Measurements from ENCODE around the gene CEP89.
A peak's percentile ranks its signal among the peaks of the same experiment; 100 is the strongest.
"Not testable (repeated sequence)": the region's sequence is repeated elsewhere in the genome, so short reads cannot be mapped to it uniquely, and the experiment has no call there.

CEP89 gene

DNA sequence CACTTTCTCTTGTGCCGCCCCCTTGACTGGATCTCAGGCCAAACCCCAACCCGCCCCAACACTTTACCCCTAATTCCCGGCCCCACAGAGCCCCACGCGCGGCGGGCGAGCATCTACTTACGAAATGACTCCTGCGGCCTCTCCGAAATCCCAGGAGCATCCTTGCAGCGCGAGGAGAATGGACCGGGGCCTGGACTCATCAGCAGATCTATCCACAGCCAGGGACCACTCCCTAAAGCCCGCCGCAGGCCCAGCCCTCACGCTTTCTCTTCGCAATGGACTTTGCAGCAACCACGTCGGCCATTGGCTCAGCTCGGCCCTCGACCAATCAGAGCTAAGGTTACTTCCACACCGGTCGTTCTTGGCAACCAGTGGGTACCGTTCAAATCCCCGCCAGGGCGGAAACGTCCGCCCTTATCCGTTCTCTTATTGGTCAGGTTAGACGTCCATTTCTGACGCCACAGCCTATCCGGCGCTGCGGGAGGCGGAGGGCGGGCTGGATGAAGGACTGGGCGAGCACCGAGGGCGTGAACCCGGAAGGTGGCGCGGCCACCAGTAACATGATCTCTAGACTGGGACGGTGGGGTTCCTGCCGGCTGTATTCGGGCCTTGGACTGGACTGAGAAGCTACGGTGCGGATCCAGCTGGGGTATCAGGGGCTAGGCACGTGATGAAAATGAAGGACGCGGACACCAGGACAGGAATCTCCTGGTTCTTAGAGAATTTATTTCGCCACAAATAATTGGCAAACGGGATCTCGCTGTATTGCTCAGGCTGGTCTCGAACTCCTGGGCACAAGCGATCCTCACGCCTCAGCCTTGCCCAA lies at the start of gene CEP89, which contains the start of gene FAAP24:
CEP89 (minus strand) TSS at position 244 of the 826 bp plus-strand sequence; CDS start at position 160, 84 bp downstream.
FAAP24 (plus strand) TSS at position 528 of the 826 bp plus-strand sequence. CDS start 955 bp downstream, outside the sequence.
- DNase-seq = peak; percentile 96

DNA sequence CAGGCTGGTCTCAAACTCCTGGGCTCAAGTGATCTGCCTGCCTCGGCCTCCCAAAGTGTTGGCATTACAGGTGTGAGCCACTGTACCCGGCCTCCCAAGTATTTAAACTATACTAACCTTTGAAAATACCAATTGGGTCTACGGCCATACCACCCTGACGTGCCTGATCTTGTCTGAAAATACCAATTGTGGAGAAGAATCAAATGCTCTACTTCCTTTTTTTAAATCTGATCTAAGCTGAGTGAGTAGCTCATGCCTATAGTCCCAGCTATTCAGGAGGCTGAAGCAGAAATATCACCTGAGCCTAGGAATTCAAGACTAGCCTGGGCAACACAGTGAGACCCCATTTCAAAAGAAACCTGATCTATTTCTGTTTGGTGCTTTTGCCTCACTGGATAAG lies 39.1 kb upstream of the CEP89 start:
- DNase-seq = not testable (repeated sequence)

DNA sequence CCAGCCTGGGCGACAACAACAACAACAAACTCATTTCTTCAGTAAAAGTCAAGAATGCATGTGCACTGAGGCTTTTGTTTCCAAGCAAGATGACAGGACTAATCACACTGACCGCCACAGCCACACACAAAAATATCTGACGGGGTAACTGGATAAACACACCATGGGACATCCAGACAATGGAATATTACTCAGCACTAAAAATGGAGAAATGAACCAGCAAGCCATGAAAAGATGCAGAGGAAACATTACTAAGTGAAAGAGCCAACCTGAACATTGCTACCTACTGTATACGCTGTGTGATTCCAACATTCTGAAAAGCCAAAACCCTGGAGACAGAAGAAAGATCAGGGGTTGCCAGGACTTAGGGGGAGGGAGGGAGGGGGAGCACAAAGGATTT lies 37.0 kb upstream of the CEP89 start:
- no peak for DNase-seq

DNA sequence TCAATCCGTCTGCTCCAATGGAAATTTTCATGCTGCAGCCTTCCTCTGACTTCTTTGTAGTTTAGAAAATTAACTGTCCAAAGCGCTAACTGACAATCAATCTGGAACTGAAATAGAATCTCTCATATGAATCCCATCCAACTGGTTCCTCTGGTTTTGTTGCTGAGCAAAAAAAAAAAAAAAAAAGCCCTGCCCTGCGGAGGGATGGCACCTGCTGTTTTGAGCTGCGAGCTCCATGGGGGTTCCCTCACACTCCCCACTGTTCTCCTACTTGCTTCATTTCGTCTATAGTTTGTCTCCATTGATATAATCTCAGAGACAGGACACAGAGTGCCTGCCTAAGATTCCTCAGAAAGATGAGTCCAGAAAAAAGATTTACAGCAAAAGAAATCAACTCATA lies 33.7 kb upstream of the CEP89 start:
- DNase-seq = no peak

DNA sequence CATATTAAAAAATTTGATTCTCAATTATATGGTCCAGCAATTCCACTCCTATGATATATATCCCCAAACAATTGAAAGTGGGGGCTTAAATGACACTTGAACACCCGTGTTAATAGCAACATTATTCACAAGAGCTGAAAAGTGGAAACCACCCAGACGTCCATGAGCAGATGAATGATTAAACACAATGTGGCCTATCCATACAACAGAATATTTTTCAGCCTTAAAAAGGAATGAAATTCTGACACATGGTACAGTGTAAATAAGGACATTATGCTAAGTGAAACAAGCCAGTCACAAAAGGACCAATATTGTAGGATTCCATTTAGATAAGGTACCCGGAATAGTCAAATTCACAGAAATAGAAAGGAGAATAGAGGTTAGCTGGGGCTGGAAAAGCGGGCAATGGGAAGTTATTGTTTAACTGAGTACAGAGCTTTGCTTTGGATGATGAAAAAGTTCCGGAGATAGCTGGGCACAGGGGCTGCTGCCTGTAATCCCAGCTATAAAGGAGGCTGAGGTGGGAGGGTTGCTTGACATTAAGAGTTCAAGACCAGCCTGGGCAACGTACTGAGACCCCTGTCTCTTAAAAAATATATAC lies 31.8 kb upstream of the CEP89 start:
- DNase-seq = not testable (repeated sequence)

DNA sequence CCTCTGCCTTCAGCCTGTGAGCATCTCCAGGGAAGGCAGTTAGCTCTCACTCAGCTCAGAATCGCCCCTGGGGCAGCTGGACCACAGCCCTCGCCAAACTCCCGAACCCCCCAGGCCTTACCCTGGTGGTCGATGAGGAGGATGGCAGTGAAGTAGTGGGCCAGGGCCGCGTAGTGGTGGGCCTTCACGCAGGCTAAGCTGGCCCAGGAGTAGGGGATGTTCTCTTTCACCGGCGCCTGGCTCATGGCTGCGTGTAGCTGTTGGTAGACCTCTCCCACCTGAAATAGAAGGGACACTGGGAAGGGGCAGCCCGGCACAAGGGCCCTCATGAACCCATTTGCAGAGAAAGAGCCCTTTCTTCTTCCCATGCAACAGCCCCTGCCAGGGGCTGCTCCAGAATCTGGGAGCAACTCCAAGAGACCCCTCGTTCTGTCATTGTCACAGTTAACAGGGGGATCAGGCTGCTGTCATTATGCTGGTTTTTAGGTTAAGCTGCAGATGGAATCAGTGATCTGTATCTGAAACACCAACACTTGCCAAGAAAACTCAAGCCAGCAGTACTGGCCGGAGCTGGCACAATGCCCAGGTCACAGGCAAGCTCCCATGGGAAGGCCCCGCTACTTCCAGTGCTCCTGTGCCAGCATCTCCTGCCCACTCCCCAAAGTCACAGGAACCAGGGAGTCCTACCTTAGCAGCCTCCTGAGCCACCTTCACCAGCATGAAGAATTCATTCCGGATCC lies 30.5 kb upstream of the CEP89 start:
- not testable (repeated sequence) for DNase-seq

DNA sequence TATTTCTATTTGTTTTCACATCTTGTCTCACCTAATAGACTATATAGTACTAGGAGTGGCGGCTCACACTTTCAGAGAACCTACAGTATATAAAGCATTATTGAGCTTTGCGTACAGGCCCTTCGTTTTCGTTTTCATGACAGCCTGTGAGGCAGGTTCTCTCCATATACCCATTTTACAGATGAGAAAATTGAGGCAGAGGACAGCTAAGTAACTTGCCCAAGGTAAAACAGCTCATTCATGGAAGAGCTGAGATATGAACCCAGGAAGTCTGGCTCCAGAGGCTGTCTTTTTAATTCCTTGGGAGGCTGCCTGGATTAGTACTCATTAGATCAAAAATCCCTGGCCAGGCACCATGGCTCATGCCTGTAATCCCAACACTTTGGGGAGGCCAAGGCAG lies 29.2 kb upstream of the CEP89 start:
- DNase-seq = no peak

DNA sequence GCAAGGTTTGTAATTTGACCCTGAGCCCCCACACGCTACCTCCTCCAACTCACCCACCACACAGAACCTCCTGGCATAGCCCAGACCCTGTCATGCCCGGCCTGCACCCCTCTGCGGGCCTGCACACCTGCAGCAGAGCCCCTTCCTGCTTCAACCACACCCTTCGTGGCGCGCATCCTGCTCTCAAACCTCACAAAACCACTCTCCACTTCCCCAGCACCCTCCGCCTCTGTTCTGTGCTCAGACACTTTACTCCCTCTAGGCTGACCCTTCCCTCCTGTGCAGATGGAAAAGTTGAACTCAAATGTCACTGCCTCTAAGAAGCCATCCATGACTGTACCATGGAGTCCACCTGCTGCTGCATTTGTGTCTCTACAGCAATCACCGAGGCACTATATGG lies 28.8 kb upstream of the CEP89 start:
- DNase-seq = no peak

DNA sequence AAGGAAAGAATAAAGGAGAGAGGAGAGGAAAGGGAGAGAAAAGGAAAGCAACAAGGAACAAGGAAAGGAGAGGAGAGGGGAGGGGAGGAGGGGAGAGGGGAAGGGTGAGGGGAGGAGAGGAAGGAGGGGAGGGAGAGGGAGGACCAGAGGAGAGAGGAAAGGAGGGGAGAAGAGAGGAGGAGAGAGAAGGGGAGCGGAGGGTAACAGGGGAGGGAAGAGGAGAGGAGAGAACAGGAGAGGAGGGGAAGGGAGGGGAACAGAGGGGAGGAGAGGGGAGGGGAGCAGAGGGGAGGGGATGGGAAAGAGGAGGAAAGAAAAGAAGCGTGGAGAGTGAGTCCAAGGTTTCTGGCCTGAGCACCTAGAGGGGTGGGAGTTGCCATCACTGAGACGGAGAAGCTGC lies 27.0 kb upstream of the CEP89 start:
- DNase-seq = no peak

DNA sequence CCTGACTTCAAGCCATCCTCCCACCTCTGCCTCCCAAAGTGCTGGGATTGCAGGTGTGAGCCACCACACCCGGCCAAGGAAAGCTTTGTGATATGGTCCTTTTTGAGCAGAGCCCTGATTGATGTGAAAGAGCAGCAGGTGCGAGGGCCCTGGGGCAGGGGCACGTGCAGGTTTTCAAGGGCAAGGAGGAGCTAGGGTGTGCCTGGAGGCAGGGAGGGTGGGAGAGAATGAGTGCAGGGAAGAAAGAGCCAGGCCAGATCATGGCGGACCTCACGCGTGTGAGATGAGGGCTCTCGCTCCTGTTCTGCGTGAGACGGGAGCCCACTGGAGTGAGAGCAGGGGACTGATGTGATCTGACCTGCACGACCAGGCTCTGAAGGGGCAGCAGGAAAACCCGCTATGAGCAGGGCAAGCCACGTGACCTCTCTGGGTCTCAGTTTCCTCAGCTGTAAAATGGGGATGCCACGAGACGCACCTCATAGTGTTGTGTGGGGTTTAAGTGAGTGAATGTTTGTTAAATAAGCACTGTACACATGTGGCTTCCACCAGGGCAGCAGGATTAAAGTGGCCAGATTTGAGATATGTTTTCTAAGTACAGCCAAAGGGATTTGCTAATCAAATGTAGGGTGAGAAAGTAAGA lies 26.1 kb upstream of the CEP89 start:
- no peak for DNase-seq

DNA sequence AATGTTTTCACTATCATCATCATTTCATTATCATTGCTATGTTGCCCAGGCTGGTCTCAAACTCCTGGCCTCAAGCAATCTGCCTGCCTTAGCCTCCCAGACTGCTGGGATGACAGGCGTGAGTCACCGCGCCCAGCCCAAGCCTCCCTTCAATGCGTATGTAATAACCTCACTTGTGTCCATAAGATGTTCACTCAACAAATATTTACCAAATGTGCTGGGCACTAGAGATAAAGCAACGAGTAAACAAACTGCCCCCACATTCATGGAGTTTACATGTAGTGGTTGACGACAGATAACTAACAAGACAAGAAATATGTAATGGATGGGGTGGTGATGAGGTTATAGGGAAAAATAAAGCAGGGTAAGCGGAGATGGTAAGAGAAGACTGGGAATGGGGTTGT lies 25.3 kb upstream of the CEP89 start:
- DNase-seq = not testable (repeated sequence)

DNA sequence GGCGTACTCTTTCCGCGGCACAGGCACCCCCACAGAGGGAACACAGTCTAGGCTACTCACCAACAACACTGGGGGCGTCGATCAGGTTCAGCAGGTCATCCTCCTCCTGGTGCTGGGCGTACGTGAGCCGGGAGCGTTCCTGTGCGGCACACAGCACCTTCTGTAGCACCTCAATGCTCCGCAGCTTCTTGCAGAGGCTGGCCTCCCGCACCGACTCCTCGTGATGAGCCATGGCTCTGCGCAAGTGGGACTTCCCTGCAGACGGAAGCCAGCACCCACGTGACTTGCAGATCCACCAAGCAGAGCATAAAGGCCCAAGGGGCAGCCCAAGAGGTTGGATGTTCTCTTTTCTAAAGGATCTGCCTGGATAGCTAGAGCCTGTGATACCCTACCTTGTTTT lies 24.2 kb upstream of the CEP89 start:
- DNase-seq = not testable (repeated sequence)

DNA sequence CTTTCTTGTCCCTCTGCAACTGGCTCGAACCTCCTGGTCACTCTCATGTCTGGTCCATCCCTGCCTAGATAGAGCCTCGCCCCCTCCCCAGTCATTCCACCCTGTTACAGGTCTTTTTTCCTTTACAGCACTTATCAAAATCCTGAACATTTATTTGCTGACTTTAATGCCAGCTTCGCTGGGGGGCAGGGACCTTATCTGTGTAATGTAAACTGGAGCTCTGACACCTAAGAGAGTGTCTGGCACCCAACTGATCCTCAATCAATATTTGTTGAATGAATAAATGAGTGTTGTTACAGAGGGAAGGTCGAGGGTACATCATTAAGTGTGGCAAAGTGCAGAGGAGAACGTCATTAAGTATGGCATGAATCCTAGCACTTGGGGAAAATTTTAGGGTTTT lies 17.0 kb upstream of the CEP89 start:
- DNase-seq = no peak

DNA sequence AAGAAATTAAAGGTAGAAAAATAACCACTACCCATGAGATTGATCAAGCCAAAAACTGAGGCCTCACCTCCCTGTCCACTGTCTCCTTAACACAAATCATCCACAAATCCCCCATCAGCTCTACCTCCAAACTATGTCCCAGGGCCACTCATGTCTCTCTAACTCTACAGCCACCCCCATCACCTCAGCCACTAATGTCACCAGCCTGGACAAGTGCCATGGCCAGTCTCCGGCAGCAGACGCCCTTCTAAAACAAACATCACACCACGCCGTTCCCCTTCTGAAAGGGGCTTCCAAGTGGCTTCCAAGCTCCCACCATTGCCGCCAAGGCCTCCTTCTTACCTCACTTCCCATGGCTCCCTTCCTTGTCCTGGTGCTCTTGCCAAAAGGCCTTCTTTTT lies 16.5 kb upstream of the CEP89 start:
- DNase-seq = not testable (repeated sequence)

DNA sequence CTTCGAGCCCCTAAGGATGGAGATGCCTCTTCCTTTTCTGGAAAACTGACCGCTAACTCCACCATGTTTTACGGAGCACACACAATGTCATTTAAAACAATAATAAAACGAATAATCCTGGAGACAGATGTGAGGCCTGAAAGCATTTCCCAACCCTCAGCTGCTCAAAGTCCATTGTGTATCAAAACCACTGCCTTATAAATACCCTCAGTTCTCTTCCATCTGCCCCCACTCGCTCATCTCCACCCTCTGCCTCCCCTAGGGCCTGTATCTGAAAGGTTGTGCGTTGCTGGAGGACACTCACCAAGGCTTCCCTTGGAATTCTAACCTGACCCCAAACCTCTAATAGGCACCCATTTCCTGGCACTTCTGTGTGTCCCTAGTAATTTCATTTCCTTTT lies 10.7 kb upstream of the CEP89 start:
- not testable (repeated sequence) for DNase-seq

DNA sequence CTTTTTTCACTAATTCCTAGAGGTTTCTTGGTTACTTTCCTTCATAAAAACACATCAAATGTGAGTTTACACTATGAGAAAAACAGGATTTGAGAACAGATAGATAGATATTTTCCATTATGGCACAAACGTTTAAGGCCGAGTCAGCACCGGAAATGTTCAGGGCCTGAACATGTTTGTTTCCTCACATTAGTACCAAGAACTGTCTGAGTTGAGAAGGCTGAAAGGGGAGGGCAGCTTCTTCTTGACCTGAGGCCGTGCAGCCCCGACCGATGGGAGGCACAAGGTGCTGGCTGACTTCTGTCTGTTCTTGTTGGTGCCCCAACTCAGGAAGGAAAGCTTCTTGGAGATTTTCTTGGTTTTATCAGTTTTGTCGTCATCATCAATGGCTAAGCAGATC lies 8.0 kb upstream of the CEP89 start:
- DNase-seq = not testable (repeated sequence)

DNA sequence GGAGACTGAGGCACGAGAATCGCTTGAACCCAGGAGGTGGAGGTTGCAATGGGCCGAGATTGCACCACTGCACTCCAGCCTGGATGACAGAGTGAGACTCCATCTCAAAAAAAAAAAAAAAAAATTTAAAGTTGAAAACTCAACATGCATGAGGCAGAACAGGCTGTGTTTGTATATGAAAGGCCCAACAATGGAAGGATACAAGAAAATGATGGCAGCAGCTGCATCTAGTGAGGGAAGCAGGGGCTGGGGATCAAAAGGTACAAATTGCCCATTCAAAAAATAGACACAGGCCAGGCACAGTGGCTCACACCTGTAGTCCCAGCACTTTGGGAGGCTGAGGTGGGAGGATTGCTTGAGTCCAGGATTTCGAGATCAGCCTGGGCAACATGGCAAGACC lies 6.1 kb upstream of the CEP89 start:
- DNase-seq = not testable (repeated sequence)

DNA sequence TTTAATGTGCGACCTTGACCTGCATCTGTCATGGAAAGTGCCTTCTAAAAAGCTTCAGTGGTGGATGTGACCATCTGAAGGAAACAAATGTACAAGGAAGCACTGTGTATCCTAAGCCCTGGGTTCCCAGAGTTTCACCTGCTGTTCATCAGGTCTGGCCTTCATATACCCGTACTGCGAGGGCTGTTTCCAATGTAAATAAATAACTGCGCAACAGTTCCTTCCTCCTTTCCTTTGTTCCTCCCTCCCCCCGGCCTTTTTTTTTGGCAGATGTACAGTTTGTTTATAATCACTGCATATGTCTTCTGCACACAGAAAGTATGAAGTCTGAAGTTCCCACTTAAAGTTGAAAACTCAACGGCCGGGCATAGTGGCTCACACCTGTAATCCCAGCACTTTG lies 5.5 kb upstream of the CEP89 start:
- DNase-seq = no peak

DNA sequence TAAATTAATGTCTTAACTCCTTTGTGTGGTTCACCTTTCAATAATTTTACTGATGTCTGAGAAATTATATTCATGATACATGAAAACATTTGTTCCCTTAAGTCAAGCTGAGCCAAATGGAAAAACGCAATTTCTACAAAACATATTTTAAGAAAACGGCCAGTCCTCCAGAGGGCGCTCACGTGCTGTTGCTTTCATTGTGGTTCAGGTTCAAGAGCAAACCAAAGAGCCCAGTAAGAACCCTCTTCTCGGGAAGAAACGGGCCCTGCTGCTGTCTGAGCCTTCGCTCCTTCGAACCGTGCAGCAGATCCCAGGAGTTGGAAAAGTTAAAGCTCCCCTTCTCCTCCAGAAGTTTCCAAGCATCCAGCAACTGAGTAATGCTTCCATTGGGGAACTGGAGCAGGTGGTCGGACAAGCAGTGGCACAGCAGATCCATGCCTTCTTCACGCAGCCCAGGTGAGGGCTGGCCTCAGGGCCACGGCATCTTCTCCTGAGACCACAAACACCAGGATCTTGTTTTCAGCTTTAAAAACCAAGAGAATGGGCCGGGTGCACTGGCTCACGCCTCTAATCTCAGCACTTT lies 4.6 kb upstream of the CEP89 start:
- peak; percentile 67 for DNase-seq

DNA sequence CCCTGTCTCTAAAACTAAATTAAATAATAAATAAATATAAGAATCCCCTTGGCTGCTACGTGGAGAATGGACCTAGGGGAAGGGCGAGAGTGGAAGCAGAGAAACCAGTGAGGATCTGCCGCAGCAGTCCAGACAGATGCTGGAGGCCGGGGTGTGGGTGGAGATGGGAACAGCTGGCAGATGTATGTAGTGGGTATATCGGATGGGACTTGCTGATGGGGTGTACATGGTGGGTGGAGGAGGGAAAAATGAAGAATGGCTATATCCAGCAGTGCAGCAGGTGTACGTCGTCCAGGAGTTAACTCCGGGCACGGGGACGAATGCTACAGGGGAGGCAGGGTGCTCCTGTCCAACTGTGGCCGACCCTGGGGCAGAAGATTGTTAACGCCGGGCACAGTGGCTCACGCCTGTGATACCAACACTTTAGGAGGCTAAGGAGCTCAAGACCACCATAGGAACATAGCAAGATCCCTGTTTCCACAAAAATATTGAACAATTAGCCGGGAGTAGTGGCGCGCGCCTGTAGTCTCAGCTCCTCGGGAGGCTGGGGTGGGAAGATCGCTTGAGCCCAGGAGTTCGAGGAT lies 654 bp downstream of the CEP89 start:
- DNase-seq = peak; percentile 33

DNA sequence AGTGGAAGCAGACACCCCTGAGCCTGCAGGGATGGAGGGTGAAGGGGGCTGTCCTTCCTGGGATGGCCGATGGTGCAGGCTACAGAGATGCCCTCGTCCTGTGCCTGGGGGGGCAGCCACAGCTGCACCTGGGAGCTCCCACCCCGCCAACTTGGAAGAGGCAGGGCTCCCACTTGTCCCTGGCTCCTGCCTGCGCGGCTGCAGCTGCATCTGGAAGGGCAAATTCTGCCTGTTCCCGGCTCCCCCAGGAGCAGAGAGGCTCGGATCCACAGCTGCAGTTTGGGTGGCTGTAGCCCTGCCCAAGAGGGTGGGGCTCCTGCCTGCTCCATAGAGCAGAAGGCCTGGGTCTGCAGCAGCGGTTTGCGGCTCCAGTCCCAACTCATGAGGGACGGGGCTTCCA lies 2.2 kb downstream of the CEP89 start:
- DNase-seq = no peak

DNA sequence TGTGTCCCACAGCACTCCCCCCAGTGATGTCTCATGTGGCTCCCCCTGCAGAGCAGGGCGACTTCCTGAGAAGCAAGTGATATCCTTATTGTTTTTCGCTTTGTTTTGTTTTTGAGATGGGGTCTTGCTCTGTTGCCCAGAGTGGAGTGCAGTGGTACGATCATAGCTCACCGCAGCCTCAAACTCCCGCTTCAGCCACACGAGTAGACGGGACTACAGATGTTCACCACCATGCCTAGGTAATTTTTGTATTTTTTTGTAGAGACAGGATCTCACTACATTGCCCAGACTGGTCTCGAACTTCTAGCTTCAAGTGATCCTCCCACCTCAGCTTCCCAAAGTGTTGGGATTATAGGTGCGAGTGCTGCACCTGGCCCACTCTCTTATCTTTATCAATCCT lies 5.0 kb downstream of the CEP89 start:
- DNase-seq = no peak
